LNCaP clone FGC (cell line): ENCODE results near the gene FAM168A.
A peak's percentile ranks its signal among the peaks of the same experiment; 100 is the strongest.

ENCODE experiments used
- DNase-seq: peaks from one replicate; pipeline ENCODE4 v3.0.0-alpha.2; 2011; ENCODE audit warnings: low read depth
- H3K4me3 ChIP-seq: 2 replicates; pipeline ENCODE4 v1.5.1; 2011; ENCODE audit warnings: mild to moderate bottlenecking, low read depth, low read length, control low read depth
- CTCF ChIP-seq: IDR thresholded peaks from 2 replicates; pipeline ENCODE4 v1.5.1; 2012; ENCODE audit warnings: mild to moderate bottlenecking; ENCODE audit not compliant: control insufficient read depth, insufficient read depth; ENCODE audit errors: extremely low read depth

FAM168A gene

GRCh38 chr11:73380331-73380730, 217.6 kb downstream of the FAM168A start:
- no peak overlapping the region for H3K4me3 ChIP-seq
- TF ChIP-seq CTCF: no peak
- no peak for DNase-seq

- no peak for TF ChIP-seq CTCF
- peak; percentile 69 for DNase-seq
Measured at GRCh38 chr11:73379189-73379880, 218.6 kb downstream of the FAM168A start.

GRCh38 chr11:73376803-73377629, 220.9 kb downstream of the FAM168A start:
- no peak for TF ChIP-seq CTCF
- no peak for DNase-seq
- H3K4me3 ChIP-seq: peak overlapping the region; percentile 61

More at GRCh38 chr11:73379189-73379880, 218.6 kb downstream of the FAM168A start:
- H3K4me3 ChIP-seq: no peak overlapping the region

GRCh38 chr11:73376160-73376802, 221.6 kb downstream of the FAM168A start, which contains the start of gene RELT:
TSS of gene RELT (plus strand) at chr11:73376399. CDS start at chr11:73389137, 12,738 bp downstream.
- peak; percentile 85 for TF ChIP-seq CTCF
- peak within 1 kb of the TSS; percentile 61 for H3K4me3 ChIP-seq
- DNase-seq: peak; percentile 48

- peak overlapping the region; percentile 61 for H3K4me3 ChIP-seq
- DNase-seq: no peak
- TF ChIP-seq CTCF: no peak
Measured at GRCh38 chr11:73375830-73376159, 222.1 kb downstream of the FAM168A start.

GRCh38 chr11:73374151-73374550, 223.8 kb downstream of the FAM168A start:
- TF ChIP-seq CTCF: no peak
- no peak overlapping the region for H3K4me3 ChIP-seq
- DNase-seq: no peak
